HuH-7 (cell line): ENCODE measurements around the gene ENOX2.

Experiments used
- DNase-seq: peaks from one replicate; pipeline ENCODE4 v3.0.0; 2011; ENCODE audit warnings: low spot score

Gene ENOX2

DNA sequence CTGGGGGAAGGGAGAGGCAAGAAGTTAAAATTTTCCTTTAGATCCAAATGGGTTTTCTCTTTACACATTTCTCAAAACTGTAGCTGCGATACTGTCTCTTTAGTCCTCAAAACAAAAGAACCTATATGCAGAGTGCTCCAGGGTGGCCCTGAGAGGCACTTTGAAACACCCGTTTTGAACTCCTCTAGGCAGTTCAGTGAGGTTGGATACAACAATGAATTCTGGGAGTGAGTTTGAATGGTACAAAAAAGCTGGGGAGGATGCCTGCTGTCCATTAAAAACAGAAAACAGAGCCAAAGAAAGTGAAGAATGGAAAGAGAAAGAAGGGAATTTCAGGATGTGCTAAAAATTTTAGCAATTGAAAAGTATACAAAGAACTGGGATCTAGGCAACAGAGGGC lies 23.1 kb downstream of the ENOX2 start:
- no peak for DNase-seq

DNA sequence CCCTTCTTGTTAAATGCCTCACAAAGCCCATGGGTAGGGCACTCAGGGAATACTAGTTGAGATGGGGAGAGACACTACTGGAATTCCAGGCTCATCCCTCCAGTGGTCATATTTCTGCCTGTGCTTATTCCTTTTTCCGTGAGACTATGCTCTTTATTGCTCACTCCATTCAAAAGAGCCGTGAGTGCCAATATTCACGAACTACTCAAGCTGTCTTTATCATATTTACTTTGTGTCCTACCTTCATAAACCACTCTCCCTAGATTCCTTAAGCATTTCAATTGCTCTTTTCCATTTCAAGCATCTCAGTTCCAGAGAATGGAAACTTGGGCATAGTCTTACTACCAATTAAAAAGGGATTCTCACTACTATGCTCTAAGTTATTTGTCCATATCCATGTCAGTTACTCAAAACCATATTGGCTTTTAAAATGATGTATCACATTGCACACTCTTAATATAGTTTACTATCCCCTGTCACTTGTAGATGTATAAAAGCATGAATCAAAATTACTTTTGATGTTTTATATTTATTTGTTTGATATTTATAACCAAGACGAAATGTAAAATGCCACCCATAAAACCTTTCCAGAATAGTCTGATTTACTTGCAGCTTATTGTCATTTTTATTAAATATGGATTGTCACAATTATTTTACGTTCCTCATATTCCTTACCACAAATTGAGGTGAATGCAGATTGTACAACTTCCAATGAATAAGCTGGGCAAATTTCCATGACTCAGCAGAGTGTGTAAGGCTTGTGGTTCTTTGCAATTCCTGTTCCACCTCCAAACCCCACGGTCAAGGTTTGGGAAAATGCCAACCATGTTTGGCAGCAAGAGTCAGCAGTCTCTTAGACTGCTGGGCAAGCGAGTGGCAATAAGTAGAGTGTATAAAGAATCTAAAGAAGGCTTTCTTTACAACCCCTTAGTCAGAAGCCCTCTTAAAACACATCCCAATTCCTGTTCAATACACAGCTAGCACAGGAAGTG lies 24.4 kb downstream of the ENOX2 start:
- DNase-seq: no peak

DNA sequence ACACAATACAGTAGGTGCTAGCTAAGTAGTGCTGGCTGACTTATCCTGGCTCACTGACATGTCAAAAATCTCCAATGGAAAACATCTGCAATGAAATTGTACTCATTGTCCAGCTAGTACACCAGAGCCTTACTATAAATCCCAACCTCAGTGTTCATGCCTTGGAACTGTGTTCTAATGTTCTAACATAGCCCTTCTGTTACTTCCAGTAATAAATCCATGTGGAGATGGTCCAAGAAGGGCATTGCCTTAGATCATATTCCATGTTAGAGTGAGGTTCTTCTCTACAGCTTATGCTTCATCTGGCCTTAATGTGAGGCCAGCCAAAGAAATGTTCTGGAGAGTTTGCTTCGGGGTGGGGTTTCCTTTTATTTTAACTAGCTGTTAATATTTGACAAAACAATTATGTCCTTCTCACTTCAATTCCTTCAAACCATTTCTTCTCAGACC lies 25.1 kb downstream of the ENOX2 start:
- no peak for DNase-seq

DNA sequence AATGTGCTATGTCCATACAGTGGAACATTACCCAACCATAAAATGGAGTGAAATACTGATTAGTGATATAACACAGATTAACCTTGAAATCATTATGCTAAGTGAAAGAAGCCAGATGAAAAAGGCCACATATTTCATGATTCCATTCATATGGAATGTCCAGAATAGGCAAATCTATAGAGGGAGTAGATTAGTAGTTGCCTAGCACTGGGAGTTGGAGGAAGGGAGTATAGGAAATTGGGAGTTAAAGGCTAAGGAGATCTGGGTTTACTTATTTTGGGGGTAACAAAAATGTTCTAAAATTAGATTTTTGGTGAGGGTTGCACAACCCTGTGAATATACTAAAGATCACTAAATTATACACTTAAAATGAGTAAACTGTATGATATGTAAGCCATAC lies 26.8 kb downstream of the ENOX2 start:
- no peak for DNase-seq

DNA sequence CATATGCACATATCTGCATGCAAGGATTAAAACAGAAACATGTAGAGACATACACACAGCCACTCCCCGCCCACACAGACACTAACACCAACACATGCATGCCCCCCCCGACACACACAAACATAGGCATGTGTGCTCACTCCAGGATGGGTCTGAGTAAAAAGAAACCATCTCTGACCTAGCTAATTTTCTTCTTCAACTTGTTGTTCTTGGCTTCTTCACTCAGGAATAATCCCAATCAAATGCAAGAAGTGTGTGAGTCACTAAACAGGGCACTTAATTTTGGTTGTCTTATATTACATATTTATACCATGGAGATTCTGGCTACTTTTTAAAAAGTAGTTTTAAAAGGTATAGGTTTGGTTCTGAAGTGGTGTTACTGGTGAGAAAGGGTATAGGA lies 28.3 kb downstream of the ENOX2 start:
- DNase-seq: no peak

DNA sequence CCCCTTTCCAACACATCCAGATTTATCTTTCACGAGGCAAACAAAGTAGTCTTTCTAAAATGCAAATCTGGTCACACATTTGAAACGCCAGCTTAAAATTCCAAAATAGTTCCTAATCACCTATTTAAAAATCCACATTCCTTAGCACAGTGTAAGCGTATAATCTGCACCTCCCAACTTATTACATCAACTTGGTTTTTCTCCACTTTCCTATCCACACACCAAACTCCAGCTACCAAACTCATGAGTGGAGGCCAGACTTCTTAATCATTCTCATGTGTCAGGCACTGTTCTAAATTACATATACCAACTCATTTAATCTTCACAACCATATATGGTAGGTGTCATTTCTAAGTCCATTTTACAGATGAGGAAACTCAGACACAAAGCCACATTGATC lies 33.8 kb downstream of the ENOX2 start:
- no peak for DNase-seq

DNA sequence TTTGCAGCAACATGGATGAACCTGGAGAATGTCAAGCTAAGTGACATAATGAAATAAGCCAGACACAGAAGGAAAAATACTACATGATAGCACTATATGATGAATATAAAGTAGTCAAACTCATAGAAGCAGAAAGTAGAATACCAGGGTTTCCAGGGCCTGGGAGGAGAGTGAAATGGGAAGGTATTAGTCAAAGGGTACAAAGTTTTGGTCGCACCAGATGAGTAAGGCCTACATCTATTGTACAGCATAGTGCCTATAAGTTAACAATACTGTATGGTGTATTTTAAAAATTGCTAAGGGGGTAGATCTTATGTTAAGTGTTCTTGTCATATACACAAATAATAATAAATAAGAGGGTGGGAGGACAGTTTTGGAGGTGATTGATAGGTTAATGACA lies 41.5 kb downstream of the ENOX2 start:
- no peak for DNase-seq

DNA sequence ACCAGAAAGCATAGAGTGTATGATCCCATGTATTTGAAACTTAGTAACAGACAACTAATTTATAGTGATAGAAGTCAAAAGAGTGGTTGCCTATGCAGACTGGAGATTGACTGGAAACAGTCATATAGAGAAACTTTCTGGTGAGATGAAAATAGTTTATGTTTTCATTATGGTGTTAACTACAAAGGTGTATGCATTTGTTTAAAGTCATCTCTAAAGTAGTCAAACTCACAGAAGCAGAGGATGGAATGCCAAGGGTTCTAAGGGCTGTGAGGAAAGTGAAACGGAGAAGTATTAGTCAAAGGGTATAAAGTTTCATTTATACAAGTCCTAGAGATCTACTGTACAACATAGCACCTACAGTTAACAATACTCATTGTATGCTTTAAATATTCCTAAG lies 45.8 kb downstream of the ENOX2 start:
- no peak for DNase-seq

DNA sequence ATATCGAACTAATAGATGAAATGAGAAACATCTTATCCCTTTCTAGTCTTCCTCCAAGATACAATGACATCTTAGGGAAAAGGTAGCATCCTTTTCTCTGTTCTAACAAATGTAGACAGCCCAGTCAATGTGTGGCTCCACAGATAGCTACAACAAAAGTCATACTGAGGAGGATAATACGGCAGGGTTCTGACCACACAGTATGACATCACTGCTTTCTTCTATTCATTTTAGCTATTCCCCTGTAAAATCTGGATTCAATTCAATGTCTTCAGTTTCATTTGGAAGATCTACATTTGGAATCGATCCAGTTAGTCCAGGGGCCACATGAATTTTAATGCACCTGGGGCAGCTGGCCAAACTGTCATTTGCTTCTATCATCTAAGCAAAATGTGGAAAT lies 51.4 kb downstream of the ENOX2 start:
- DNase-seq: no peak

DNA sequence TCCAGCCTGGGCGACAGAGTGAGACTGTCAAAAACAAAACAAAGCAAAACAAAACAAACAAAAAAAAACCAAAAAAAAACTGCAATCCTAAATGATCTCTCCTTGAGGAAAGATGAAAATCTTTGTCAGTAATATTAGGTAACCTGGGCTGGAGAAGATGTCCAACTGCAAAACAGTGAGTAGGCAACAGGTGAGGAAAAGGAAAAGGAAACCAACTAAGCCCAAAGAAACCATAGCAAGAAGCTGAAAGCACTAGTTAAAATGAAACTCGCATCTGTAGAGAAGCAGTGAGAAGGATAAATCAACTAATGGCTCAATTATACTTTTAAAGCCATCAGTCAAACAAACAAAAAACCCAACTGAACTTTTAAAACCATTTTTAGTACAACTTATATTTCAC lies 54.2 kb downstream of the ENOX2 start:
- DNase-seq: no peak

DNA sequence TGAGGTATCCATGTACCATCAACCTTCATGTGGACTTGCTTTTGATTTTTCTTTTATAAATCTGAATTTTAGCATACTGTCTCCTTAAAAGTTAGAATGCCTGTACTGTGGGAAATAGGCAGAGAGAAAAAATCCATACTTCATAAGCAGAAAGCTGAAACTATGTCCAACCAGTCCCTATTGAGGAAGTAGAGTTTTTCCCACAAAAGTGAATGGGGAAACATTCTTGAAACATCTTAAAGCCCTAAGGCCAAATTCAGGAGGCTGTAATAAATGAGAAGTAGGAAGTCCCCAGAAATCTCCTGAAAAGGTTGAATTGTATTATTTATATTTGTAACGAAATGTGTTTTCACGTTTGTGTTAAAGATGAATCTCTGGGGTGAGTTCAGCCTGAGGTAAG lies 56.3 kb downstream of the ENOX2 start:
- DNase-seq: no peak

DNA sequence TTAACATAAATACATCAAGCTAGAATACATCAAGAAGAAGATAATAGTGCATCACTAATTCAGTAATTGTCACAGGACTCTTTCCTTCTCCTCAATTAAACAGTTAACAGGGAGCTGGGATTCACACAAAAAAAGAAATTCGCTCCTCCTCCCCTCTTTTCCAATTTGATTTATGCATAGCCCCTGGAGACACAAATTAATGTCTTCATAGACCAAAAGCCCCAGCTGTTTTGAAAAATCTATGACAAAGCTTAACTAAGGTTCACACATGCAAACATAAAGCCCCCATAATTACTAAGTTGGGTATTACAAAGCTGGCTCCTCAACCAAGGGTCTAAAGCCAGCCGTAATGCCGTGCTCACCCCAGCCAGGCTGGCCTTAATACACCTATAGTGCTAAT lies 61.2 kb downstream of the ENOX2 start:
- DNase-seq: no peak

DNA sequence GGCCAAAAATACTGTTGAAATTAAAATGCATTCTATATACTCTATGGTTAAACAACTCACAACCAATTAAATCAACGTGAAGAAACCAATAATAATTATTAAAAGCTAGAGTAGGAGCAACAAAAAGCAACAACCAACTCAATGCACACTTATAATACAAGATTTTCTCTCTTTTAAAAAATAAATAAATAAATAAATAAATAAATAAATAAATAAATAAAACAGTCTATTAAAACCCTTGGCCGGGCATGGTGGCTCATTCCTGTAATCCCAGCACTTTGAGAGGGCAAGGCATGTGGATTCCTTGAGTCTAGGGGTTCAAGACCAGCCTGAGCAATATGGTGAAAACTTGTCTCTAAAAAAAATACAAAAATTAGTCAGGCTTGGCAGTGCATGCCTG lies 62.7 kb downstream of the ENOX2 start:
- DNase-seq: no peak

DNA sequence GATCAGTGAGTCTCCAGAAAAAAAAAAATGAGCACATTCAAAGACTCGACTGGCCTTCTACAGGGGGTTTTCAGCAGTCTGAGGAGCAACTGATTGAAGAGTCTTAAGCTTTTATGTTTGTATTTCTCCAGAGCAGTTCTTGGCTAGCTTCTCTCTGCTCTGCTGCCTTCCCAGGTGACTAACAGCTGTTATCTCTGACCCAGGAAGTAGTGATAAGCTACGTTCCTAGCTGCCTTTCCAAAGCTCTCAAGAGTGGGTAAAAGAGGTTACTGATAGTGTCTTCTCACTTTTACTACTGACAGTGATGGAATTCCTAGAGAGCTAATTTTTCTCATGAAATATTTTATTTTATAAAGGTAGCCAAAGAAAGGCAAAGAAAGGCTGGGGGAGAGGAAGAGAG lies 66.6 kb downstream of the ENOX2 start:
- DNase-seq: no peak

DNA sequence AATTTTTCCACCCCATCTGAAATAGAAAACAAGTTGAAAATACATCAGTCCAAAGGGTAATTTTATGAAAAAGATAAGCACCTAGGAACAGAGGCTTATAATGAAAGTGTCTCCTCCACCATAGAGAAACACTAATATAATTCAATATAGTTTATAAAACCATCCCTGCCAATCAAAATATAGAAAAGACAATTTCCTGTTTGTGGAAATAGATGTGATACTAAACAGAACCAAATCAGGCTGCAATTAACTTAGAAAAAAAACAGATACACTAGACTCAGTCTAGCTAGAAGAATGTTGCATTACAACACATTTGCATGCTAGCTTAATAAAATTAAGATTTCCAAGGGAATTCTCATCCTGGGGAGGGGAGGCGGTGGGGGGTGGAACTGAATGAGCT lies 68.2 kb downstream of the ENOX2 start:
- no peak for DNase-seq

DNA sequence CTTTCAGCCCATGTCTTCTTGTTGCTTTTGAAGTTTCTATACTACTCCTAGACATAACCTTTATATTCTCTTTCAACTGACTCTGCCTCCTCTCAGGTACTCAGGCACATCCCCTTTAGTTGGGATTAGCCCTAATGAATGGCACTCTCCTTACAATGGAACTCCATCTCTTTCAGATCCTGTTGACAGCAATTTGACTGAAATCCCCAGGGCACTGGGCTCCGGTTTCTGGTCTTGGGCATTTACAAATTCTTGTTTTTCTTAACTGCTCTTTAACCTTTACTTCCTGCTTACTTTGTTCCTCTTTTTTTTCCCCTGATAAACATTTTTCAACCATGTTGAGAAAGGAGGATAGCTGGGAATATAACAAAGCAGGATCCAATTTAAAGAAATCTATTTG lies 68.9 kb downstream of the ENOX2 start:
- DNase-seq: no peak

DNA sequence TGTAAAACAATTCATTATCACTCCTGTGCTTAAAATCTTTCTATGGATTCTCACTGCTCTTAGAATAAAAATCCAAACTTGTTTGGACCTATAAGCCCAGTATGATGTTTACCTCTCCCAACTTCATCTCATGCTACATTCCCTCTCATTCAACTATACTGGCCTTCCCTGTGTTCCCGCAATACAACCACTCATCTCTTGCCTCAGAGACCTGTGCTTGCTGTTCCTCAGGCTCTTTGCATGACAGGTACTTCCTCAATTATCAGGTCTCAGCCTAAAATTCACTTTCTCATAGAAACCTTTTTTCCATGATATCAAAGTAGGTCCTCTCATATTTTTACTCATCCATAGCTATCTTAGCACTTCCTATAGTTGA lies 71.7 kb downstream of the ENOX2 start:
- DNase-seq: no peak

DNA sequence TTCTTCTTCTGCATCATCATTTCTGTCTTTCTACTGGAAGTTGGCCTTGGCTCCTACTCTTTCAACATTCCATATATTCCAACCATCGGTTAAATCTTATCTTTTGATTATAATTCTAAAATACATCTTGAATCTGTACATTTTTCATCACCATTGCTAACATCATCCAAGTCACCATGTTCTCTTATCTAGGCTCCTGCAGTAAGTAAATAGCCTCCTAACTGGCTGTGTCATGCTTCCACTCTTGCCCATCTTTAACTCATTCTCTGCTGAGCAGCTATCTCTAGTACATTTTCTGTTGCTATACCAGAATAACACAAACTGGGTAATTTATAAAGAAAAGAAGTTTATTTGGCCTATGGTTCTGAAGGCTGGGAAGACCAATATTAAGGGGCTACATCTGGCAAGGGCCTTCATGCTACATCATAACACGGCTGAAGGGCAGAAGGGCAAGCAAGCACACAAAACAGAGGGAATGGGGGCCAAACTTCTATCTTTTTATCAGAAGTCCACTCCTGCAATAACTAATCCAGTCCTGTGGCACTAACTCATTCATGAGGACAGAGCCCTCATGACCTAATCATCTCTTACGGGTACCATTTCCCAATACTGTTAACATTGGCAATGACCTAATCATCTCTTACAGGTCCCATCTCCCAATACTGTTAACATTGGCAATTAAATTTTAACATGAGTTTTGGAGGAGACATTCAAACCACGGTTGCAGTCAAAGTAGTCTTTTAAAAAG lies 72.2 kb downstream of the ENOX2 start:
- no peak for DNase-seq

DNA sequence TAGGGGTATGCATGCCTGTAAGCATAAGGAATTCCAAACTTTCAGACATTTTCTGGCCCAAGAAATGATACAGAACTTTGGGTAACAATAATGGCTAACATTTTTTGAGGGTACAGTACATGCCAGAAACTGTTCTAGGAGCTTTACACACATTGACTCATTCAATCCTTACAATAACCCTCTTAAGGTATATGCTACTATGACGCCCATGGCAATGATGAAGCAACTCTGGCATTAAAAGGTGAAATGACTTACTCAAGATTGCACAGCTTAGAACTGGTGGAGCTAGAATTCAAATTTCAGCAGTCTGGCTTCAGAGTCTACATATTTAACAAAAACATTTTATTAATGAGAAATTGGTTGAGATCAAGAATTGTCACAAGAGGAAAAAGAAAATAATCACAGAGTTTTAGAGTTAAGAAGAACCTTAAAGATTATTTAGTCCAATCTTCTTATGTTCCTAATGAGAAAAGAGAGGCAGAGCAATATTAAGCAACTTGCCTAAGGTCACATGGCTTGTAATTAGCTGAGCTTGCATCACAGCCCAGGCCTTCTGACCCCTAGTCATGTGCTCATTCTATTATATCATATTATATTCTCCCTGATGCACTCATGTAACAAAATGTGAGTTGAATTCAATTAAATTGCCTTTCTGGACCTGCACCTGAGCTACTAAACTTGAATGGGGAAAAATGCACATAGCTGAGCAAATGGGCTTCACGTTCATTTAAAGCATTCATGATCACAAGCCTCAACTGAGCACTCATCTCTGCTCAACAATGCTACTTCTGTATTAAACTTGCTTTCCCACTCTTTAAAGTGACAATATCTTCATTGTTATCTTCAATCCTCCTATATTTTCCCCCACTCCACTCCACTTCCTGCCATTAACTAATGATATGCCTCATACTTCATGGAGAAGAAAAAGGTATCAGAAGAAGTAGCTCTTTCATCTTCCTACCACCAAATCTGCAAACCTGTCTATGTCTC lies 73.2 kb downstream of the ENOX2 start:
- DNase-seq: no peak

DNA sequence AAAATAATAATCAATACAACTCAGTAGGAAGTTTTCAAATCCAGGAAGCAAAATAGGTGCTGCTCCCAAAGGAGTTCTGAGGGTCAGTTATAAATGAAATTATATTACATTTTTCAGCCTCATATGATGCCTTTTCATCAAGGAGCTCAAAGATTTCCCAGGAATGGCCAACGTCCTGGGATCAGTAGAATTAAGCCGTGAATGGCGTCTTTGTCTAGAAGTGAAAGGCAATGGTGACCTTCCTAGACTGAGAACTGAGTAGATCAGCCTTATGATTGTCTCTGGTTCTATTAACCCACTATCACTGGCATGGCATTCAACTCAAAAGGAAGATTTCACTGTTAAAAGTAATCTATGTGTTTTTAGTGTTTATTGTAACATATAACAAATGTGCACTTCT lies 74.4 kb downstream of the ENOX2 start:
- DNase-seq: no peak

DNA sequence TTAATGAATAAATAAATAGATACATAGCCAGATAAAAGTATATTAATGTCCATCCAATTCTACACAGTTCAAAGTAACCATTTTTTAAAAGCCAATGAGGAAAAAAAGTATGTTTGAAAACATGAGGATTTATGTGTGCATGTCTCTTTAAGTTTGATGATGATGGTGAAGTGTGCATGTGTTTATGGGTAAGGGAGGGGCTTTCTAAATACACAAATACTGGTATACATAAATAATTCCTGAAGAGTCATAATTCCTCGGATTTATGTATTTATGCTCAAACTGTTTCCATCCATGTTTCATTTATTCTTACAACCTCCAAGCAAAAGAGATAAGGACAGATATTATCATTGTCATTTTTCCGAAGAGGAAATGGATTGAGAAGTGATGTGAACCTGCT lies 75.4 kb downstream of the ENOX2 start:
- no peak for DNase-seq

DNA sequence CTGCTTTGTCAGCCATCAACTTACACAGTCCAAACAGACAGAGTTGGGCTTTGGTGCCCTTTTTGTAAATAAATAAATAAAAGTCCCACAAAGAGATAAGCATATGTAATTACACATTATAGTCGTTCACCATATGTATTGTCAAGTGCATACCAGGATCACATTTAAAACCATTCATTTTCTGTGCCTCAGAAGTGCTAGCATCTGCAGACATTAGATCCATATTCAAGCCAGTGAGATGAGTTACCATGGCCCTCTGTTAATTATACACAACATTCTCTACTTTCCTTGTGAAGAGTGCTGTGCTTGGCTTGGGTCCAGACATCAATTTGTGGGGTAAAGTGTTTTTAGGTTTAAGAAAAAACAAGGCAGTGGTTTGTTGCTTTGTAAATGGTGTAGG lies 76.8 kb downstream of the ENOX2 start:
- DNase-seq: no peak
